HFFc6 (cell line): ENCODE data around the gene SH3BP4. TPM values are rescaled to one million over a fixed set of nuclear protein-coding genes. Genes with fewer than 3 reads are reported as not detected.

ENCODE experiments used
- DNase-seq: peaks from one replicate; pipeline ENCODE4 v3.0.0-alpha.2; 2018
- H3K27ac Mint-ChIP-seq: 2 replicates; pipeline ENCODE4 v1.8.0; 2020; ENCODE audit warnings: mild to moderate bottlenecking, mixed read lengths
- H3K27me3 Mint-ChIP-seq: 2 replicates; pipeline ENCODE4 v1.8.0; 2021; ENCODE audit warnings: mild to moderate bottlenecking, moderate library complexity, mixed read lengths; ENCODE audit not compliant: insufficient read depth
- H3K36me3 Mint-ChIP-seq: 2 replicates; pipeline ENCODE4 v1.8.0; 2021; ENCODE audit warnings: low read depth, mixed read lengths
- H3K4me1 Mint-ChIP-seq: 2 replicates; pipeline ENCODE4 v1.8.0; 2020; ENCODE audit warnings: low read depth, mixed read lengths
- H3K4me3 Mint-ChIP-seq: 2 replicates; pipeline ENCODE4 v1.8.0; 2020; ENCODE audit warnings: mild to moderate bottlenecking, moderate library complexity, mixed read lengths
- H3K9me3 Mint-ChIP-seq: 2 replicates; pipeline ENCODE4 v1.8.0; 2020; ENCODE audit warnings: mild to moderate bottlenecking, mixed read lengths
- total RNA-seq, 6 experiments: library from RNA; stranded (reverse); fragmentation: NEBNext Ultra II Directional; extraction: Animal tissue kit (Norgen Biotek cat#: 25700); gene quantifications; 2 replicates in 1 of 6; 3 replicates in 5 of 6; pipeline ENCODE4 v1.2.3, GENCODE V29; 2021
- TF ChIP-seq, protein P1 (sequence below): fragments of 200-600 bp; sonication (generic); IDR thresholded peaks from 2 replicates; pipeline ENCODE4 v1.5.0; 2021; ENCODE audit warnings: antibody characterized with exemption, mild to moderate bottlenecking

The SH3BP4 gene
- total RNA-seq, 6 experiments from 2014 or later: 82.3 to 98.7 (median 87.8) TPM

DNA sequence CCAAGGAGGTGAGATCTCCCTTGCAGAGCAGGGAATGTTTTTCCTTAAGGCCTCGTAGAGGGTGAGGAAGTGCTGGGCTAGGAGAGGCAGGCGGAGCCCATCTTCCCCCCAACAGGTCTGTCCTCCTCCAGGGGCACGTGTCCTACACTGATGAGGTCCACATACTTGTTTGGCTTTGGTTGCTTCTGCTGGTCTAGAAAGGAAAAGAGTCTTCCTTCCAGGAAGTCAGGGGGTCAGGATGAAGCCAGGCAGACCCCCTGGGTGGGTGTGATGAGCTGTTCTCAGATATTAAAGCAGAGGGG is 6.0 kb downstream of the SH3BP4 start:
- Mint-ChIP-seq H3K27me3 (peaks cover 12% of the 10 kb centered on the region), H3K4me1 (peaks cover 86% of the 10 kb centered on the region), H3K27ac (peak overlapping the region; percentile 94), H3K9me3 (no peaks in the 10 kb centered on the region), H3K36me3 (peaks cover 60% of the 10 kb centered on the region), H3K4me3 (peak overlapping the region; percentile 93)
- TF ChIP-seq, protein P1, sequence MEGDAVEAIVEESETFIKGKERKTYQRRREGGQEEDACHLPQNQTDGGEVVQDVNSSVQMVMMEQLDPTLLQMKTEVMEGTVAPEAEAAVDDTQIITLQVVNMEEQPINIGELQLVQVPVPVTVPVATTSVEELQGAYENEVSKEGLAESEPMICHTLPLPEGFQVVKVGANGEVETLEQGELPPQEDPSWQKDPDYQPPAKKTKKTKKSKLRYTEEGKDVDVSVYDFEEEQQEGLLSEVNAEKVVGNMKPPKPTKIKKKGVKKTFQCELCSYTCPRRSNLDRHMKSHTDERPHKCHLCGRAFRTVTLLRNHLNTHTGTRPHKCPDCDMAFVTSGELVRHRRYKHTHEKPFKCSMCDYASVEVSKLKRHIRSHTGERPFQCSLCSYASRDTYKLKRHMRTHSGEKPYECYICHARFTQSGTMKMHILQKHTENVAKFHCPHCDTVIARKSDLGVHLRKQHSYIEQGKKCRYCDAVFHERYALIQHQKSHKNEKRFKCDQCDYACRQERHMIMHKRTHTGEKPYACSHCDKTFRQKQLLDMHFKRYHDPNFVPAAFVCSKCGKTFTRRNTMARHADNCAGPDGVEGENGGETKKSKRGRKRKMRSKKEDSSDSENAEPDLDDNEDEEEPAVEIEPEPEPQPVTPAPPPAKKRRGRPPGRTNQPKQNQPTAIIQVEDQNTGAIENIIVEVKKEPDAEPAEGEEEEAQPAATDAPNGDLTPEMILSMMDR: no peak
- DNase-seq: no peak

DNA sequence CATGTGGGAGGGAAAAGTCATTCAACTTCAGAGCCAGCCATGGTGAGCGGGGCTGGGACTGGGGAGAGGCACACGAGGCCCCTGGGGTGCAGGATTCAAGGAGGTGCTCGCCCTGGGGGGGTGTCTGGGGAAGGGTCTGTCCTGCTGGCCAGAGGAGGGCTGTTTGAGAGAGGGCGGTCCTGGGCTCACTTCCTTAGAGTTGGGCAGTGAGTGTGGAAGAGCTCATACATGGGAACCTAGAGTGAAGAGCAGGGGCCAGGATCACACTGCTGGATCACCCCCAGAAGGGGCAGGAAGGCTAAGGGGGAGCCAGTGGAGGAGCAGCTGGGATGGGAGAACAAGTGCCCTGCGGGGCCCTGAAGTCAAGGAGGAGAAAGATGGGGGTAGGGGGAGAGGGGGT is 6.5 kb downstream of the SH3BP4 start:
- Mint-ChIP-seq H3K4me3 (no peak overlapping the region), H3K27ac (peak overlapping the region; percentile 94), H3K9me3 (no peaks in the 10 kb centered on the region), H3K27me3 (peaks cover 12% of the 10 kb centered on the region), H3K4me1 (peaks cover 92% of the 10 kb centered on the region), H3K36me3 (peaks cover 56% of the 10 kb centered on the region)
- TF ChIP-seq, protein P1: no peak
- no peak for DNase-seq

GRCh38 chr2:234958746-234959395 is 7.1 kb downstream of the SH3BP4 start:
- peak overlapping the region; percentile 94 for H3K27ac Mint-ChIP-seq
- peak overlapping the region; percentile 13; the same call in 1 of the 2 replicates for H3K4me3 Mint-ChIP-seq
- H3K4me1 Mint-ChIP-seq: peaks cover 96% of the 10 kb centered on the region
- no peaks in the 10 kb centered on the region for H3K9me3 Mint-ChIP-seq
- no peak for DNase-seq
- H3K27me3 Mint-ChIP-seq: peaks cover 12% of the 10 kb centered on the region
- peaks cover 56% of the 10 kb centered on the region for H3K36me3 Mint-ChIP-seq
- TF ChIP-seq, protein P1: no peak

GRCh38 chr2:234960175-234961088 is 8.6 kb downstream of the SH3BP4 start:
- Mint-ChIP-seq H3K27ac (peak overlapping the region; percentile 32), H3K9me3 (no peaks in the 10 kb centered on the region), H3K4me1 (peaks cover 96% of the 10 kb centered on the region), H3K36me3 (peaks cover 50% of the 10 kb centered on the region), H3K27me3 (peaks cover 12% of the 10 kb centered on the region), H3K4me3 (no peak overlapping the region)
- no peak for DNase-seq
- TF ChIP-seq, protein P1: no peak

DNA sequence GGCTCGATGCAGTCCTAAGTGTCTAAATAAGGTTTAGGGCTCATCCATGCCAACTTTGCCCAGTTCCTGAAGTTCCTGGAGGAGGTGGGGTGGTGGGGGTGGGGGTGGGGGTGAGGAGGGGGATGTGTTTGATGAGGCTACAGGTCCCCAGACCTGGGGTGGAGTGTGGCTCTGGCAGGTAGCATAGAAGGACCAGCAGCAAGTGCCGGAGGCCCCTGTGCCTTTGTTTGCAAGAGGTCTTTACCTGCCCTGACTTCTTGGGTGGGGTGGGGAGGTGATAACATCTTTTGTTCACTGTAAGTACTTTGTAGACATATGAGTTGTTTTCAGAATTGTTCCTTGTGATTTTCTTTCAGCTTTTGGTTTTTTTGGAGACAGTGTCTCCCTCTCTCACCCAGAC is 10.0 kb downstream of the SH3BP4 start:
- Mint-ChIP-seq H3K36me3 (peaks cover 48% of the 10 kb centered on the region), H3K4me3 (no peak overlapping the region), H3K4me1 (peaks cover 96% of the 10 kb centered on the region), H3K9me3 (no peaks in the 10 kb centered on the region), H3K27ac (no peak overlapping the region), H3K27me3 (peaks cover 11% of the 10 kb centered on the region)
- TF ChIP-seq, protein P1: no peak
- DNase-seq: no peak
